Esophagus (tissue), 2 donors: ENCODE data around the gene RBM33. TPM values are rescaled to one million over a fixed set of nuclear protein-coding genes. Genes with fewer than 3 reads are reported as not detected.
"Not testable (repeated sequence)": the region's sequence is repeated elsewhere in the genome, so short reads cannot be mapped to it uniquely, and the experiment has no call there.

Source experiments
- H3K27ac ChIP-seq, 2 donors: one replicate each; pipeline ENCODE4 v1.5.1; 2013; ENCODE audit warnings: low read depth in 2 of 2, mild to moderate bottlenecking in 2 of 2, inconsistent platforms in 1 of 2, low read length in 1 of 2, moderate library complexity in 1 of 2
- H3K27me3 ChIP-seq, 2 donors: one replicate each; pipeline ENCODE4 v1.6.1; 2013; ENCODE audit warnings: low read length in 2 of 2, control low read depth in 1 of 2, mild to moderate bottlenecking in 1 of 2; ENCODE audit not compliant: insufficient read depth in 2 of 2, control insufficient read depth in 1 of 2
- H3K36me3 ChIP-seq, 2 donors: one replicate each; pipeline ENCODE4 v1.6.1; 2013; ENCODE audit warnings: low read length in 1 of 2; ENCODE audit not compliant: control insufficient read depth in 2 of 2, insufficient read depth in 2 of 2
- H3K4me1 ChIP-seq, 2 donors: one replicate each; pipeline ENCODE4 v1.6.1; 2013; ENCODE audit warnings: low read length in 1 of 2; ENCODE audit not compliant: control insufficient read depth in 2 of 2, insufficient read depth in 2 of 2
- H3K4me3 ChIP-seq, 2 donors: one replicate each; pipeline ENCODE4 v1.5.1; 2013; ENCODE audit warnings: low read length in 2 of 2, mild to moderate bottlenecking in 2 of 2, low read depth in 1 of 2, moderate library complexity in 1 of 2
- H3K9me3 ChIP-seq, 2 donors: one replicate each; pipeline ENCODE4 v1.6.1; 2013; ENCODE audit warnings: mild to moderate bottlenecking in 2 of 2, low read depth in 1 of 2, low read length in 1 of 2, moderate library complexity in 1 of 2; ENCODE audit not compliant: control insufficient read depth in 2 of 2, insufficient read depth in 1 of 2
- WGBS, 2 donors: extraction: QIAGEN DNeasy Blood & Tissue Kit; methylation state at CpG; one replicate each; pipeline ENCODE4 v1.1.7; 2013; 5-methylcytosine and 5-hydroxymethylcytosine counted together
- polyA plus RNA-seq, 2 donors: library from polyadenylated mRNA; stranded (reverse); fragments of 200-250 nt; gene quantifications; one replicate each; pipeline ENCODE4 v1.2.3, GENCODE V29; 2013
- donor health status: healthy with polysubstance abuse.
- donor health status: Bipolar disorder and iron deficiency.

RBM33 gene
- polyA plus RNA-seq, 2 donors, result 11.6 to 25.6 TPM

DNA sequence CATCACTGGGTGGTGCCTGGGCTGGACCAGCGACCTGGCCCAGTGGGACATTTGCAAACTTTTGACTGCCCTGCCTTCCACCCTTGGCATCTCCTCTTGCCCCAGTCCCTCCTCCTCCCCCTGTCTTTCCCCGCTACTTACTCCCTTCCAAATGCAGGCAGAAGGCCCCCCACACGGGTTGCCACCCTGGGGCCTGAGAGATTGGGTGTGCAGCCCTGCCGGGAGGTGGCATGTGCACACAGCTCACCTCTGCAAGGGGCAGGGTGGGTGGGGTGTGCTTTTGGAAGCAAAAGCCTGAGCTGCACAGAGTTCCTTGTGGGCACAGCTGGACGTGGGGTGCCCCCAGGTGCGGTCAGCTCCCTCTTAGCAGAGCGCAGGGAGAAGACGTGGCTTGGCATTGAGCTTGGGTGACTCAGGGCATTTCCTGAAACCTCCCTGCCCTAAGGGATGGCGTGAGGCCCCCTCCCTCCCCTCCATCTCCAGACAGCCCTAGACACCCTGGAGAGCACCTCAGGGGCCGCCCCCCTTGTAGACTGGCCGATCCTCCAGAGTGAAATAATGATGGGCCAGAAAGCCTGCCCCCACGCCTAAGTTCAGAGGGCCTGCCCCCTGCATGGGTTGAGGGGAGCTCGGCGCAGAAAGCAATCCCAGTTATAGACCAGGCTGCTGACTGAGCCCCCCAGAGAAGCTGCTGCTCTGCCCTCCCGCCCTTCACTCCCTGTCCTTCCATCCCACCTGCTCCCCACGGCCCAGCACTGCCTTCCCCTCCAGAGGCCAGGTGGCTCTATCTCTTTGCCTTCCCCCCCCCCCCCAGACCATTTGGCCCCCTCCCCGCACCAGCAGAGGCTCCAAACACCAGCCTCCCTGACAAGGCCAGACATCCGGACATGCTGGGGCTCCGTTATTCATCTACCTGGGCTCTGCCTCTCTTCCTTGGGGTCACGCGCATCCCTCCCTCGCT, 170.1 kb downstream of the RBM33 start:
- Histone ChIP-seq H3K4me3 (no peak overlapping the region), H3K27ac (no peak overlapping the region), H3K9me3 (peaks cover 0 to 8% of the 10 kb centered on the region in 2 donors), H3K36me3 (no peaks in the 10 kb centered on the region), H3K4me1 (peaks cover 2 to 5% of the 10 kb centered on the region in 2 donors), H3K27me3 (peaks cover 8 to 13% of the 10 kb centered on the region in 2 donors)
- WGBS, 2 donors, result 36% methylated on average over 20 to 22 of the region's 22 CpGs

- Histone ChIP-seq H3K36me3 (no peaks in the 10 kb centered on the region), H3K9me3 (peaks cover 0 to 8% of the 10 kb centered on the region in 2 donors), H3K4me3 (no peak overlapping the region), H3K27me3 (peaks cover 5 to 6% of the 10 kb centered on the region in 2 donors), H3K27ac (no peak overlapping the region), H3K4me1 (peaks cover 0 to 5% of the 10 kb centered on the region in 2 donors)
- WGBS, 2 donors, result 29% methylated on average over 20 of the region's 20 CpGs
Measured at GRCh38 chr7:155815332-155816191, 171.1 kb downstream of the RBM33 start.

- H3K27ac ChIP-seq, result no peak overlapping the region
- whole genome bisulfite sequencing, 2 donors, result 87 to 88% methylated on average over 12 of the region's 12 CpGs
- peaks cover 5% of the 10 kb centered on the region in 2 donors for H3K27me3 ChIP-seq
Measured at GRCh38 chr7:155816192-155816508, 171.7 kb downstream of the RBM33 start.

DNA sequence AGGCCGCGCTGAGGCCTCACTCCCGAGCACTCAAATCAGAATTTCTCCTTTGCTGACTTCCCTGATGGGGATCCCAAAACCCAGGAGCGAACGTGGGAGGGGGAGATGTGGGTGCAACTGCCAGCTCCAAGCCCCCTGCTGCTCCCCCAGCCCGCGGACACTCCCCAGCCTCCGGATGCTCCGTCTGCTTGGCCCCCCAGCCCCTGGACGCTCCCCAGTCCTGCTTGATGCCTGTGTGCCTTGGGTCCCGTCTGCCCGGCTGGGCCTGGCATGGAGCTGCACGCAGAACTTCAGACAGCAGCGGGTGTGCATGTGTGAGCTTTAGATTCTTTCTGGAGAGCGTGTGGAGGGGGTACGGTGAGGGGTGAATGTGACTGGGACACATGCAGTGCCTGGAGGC, 172.5 kb downstream of the RBM33 start:
- Histone ChIP-seq H3K4me1 (peaks cover 0 to 2% of the 10 kb centered on the region in 2 donors), H3K27me3 (peaks cover 5% of the 10 kb centered on the region in 2 donors), H3K4me3 (no peak overlapping the region), H3K36me3 (no peaks in the 10 kb centered on the region), H3K27ac (no peak overlapping the region), H3K9me3 (peaks cover 0 to 8% of the 10 kb centered on the region in 2 donors)
- 93 to 94% methylated on average over 16 of the region's 16 CpGs for WGBS, 2 donors

More at GRCh38 chr7:155816192-155816508, 171.7 kb downstream of the RBM33 start:
- Histone ChIP-seq H3K4me3 (no peak overlapping the region), H3K36me3 (no peaks in the 10 kb centered on the region), H3K4me1 (peaks cover 0 to 5% of the 10 kb centered on the region in 2 donors), H3K9me3 (peaks cover 0 to 8% of the 10 kb centered on the region in 2 donors)

- not testable (repeated sequence) for H3K27ac ChIP-seq, H3K4me3 ChIP-seq, H3K36me3 ChIP-seq, H3K27me3 ChIP-seq, H3K9me3 ChIP-seq, H3K4me1 ChIP-seq
- 71 to 79% methylated on average over 2 to 4 of the region's 4 CpGs for WGBS, 2 donors
Measured at GRCh38 chr7:155817515-155817914, 173.1 kb downstream of the RBM33 start.

DNA sequence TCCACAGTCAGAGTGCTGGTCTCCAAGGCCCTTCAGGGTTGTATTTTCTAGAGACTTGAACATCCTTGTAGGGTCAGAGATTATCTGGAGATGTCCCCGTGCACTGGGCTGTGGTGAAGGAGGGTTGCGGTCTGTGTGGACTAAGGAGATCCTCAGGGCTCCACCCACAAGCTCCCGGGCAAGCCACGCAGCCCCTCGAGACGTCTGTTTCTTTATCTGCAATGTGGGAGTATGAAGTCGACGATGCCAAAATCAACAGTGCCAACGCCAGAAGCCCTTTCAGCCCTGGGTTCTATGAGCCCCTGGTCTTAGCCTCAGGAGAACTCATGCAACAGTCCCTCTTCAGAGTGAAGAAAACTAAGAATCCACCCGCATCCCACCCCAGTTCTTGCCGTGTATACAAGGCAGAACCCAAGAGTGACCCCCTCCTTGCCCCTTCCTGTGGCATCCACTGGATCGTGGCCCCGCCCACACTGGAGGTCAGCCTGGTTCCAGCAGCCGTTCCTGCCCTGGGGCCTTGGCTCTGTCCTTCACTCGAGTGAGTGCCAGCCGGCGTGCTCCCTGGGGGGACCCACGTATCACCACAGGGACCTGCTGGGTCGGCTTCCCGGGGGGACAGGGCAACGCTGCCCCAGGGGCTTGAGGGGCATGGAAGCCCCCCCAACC, 173.8 kb downstream of the RBM33 start:
- Histone ChIP-seq H3K36me3 (no peaks in the 10 kb centered on the region), H3K27ac (no peak overlapping the region), H3K9me3 (peaks cover 0 to 8% of the 10 kb centered on the region in 2 donors), H3K4me3 (no peak overlapping the region), H3K27me3 (no peaks in the 10 kb centered on the region), H3K4me1 (no peaks in the 10 kb centered on the region)
- 50 to 54% methylated on average over 20 to 21 of the region's 21 CpGs for WGBS, 2 donors

DNA sequence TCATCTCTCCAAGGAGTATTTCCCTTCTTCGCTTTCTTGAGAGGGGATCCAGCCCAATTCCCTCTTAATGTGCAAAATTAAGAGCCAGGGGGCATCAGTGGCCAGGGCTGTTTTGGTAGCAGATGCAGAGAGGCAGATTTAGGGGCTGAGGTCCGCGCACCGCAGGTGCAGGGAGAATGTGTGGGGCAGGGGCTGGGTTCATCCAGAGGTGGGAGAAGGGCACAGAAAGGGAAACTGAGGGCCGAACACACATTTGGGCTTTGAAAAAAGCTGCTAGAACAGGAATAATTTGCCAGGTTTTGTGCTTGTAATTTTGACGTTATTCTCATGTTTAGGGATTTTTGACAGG, 174.3 kb downstream of the RBM33 start:
- H3K27me3 ChIP-seq, result no peaks in the 10 kb centered on the region
- H3K9me3 ChIP-seq, result peaks cover 0 to 8% of the 10 kb centered on the region in 2 donors
- no peak overlapping the region for H3K27ac ChIP-seq
- no peaks in the 10 kb centered on the region for H3K36me3 ChIP-seq
- no peak overlapping the region for H3K4me3 ChIP-seq
- H3K4me1 ChIP-seq, result no peaks in the 10 kb centered on the region
- 72 to 79% methylated on average over 6 of the region's 6 CpGs for WGBS, 2 donors

GRCh38 chr7:155819186-155819585, 174.7 kb downstream of the RBM33 start:
- WGBS, 2 donors, result 76 to 82% methylated on average over 11 to 12 of the region's 12 CpGs
- no peaks in the 10 kb centered on the region for H3K36me3 ChIP-seq
- no peaks in the 10 kb centered on the region for H3K4me1 ChIP-seq
- H3K27ac ChIP-seq, result no peak overlapping the region
- no peak overlapping the region for H3K4me3 ChIP-seq
- peaks cover 0 to 8% of the 10 kb centered on the region in 2 donors for H3K9me3 ChIP-seq
- H3K27me3 ChIP-seq, result no peaks in the 10 kb centered on the region

- 83 to 86% methylated on average over 18 of the region's 18 CpGs for WGBS, 2 donors
- H3K27ac ChIP-seq, result no peak overlapping the region
- no peaks in the 10 kb centered on the region for H3K4me1 ChIP-seq
- peaks cover 0 to 8% of the 10 kb centered on the region in 2 donors for H3K9me3 ChIP-seq
- no peaks in the 10 kb centered on the region for H3K27me3 ChIP-seq
- no peaks in the 10 kb centered on the region for H3K36me3 ChIP-seq
- H3K4me3 ChIP-seq, result no peak overlapping the region
Measured at GRCh38 chr7:155820246-155820645, 175.8 kb downstream of the RBM33 start.
